NCI-H1436 treated with DMSO at 0.1 percent for 48 hours (cell line): Measurements from ENCODE around the gene ACKR3.

Experiments used
- DNase-seq: peaks from one replicate; lab custom pipeline; 2025; lab: John Stamatoyannopoulos, UW

The ACKR3 gene

DNA sequence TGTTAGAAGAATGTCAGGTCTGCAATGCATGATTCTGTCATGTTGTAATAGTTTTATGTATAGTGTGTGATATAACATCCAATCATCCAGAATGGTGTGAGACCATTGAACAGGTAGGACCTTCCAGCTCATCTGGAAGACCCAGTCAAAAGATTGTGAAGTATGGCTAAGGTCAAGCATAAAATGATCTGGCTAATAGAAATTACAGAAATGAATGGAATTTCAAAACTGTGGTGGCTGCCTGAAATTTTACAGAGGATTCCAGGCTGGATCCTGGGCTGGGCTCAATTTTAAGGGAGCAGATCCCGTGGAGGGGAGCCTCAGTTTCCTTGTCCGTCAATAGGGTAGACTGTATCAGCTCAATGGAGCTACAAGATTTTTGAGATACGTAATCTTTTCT, 39.1 kb downstream of the ACKR3 start:
- no peak for DNase-seq

DNA sequence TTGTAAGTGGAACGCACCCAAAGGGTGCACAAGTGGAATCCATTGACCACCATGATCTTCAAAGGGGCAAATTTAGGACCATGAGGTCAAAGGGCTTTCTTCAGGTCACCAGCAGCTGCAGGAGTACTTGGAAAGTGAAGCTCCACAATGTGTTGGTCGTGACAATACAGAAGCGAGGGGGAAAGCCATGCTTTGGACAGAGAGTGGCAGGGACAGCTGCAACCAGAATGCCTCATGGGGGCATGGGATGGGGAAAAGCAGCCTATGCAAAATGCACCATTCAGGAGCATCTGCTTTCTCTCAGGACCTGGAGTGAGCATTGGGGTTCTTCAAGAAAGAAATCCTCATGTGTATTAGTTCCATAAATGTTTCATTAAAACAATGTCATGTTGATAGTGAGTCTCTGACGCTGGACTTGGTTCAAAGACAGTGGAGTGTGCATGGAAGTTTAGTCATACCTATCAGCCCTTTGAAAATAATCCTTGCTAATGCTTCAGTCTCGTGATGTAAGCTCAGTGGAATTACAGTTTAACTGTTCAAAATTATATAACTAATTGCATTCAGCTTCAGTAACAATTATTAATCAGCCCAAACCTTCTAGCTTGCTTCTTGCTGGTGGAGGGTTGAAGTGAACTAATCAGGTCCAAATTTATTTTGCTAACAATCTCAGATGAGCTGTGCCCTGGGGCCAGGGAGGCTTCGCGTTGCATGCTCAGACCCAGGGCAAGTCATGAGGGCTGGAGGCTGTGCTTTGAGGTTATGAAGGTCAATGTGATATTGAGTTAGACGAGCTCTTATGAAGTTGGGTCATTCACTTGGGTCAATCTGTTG, 41.6 kb downstream of the ACKR3 start:
- no peak for DNase-seq

DNA sequence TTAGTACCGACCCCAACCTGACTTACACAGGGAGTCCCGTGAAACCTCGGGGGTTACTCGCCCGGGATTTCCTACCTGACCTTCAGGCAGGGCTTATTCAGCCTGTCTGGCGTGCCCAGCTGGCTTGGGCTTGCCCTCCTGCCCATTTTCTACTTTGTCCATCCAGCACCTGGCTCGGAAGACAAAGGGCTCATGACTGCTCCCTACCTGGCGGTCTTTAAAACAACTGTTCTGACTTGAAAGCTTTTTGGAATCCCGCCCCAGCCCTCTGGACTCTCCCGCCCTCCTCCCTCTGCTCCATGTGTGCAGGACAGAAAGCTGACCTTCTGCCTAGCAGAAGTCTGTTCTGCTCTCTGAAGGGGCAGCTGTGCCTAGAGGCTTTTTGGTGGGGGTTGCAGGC, 43.1 kb downstream of the ACKR3 start:
- no peak for DNase-seq

DNA sequence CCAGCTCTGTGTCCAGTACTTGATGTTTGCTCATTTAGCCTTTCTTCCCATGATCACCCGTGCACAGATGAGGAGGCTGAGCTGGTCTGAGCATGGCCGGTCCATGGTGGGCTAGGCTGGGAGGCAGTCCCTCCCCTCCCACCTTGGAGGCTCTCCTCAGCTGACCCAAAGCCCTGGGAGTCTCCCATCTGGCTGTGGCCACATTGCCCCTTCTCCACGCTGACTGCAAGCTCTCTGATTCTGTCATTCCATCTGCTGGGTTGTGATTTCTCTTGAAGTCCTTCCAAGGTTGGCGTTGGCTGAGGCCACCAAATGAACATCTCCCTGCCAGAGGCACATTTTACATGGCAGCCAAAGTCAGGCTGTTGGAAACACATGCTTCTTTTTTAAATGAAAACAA, 44.0 kb downstream of the ACKR3 start:
- no peak for DNase-seq

DNA sequence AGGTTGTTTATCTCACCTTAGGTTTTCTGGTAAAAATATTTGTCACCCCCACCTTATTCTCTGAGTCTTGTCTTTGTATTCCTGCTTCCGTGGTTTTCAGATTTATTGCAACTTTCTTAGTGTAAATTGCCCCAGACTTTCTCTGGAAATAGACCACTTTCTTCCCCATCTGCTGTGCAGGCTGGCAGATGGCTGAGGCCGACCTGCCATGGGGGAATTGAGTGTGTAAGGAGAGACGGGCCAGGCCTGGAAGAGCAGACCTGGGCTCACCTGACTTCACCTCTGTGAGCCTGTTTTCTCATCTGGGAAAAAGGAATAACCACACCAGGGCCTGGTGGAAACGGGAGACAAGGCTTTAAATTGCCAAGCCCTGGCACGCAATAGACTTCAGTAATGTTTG, 44.9 kb downstream of the ACKR3 start:
- DNase-seq, result no peak

DNA sequence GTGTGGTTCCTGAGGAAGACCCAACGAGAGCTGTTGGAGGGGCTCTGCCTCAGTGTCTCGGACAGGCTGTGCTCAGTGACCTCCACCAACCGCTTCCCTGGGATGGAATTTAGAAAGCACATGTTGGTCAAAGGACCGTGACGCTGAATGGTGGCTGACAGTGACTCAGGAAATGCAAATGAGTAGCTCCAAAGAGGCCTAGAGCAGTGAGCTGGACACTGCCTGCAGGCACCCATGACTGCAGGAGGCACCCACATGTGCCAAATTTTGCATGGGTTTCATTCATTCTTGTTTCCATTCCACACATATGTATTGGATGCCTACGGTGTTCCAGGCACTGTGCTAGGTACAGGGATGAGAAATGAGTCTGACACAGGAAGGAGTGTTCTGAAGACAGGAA, 46.4 kb downstream of the ACKR3 start:
- DNase-seq, result no peak

DNA sequence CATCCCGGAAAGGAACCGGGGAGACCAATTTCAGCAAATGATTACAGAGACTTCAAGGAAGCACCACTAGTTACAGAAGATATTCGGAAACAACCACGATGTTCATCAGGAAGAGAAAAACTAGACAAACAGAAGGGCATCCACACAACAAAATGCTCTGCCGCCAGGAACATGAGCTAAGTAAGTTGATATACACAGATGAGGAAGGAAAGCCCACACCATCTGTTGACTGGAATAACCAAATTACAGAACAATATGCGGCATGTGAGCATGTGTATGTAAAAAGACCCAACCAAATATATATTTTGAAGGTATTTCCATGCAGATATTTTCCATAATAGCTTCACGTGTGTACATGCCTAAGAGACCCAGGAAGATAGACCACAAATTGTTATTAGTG, 47.0 kb downstream of the ACKR3 start:
- no peak for DNase-seq

DNA sequence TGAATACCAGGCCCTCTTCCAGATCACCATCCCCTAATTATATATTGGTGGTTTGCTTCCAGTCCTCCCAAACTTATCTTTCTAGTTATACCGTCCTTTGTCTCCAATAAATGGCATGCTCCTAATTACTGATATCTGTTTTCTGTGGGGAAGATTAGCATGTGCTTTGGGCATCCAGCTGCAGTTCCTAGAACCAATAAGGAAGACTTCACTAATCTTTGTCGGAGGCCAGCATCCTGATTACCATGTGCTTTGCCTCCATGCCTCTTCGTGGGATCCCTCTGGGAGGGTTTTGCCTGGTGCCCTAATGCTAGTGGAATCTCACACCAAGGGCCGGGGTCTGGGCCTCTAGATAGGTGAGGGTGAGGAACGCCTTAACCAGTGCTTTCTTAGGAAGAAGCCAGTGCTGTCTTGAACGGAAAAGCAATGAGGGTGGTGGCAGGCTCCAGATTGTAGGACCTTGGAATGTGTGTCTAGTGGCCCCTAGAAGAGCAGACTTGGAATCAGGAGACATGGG, 47.7 kb downstream of the ACKR3 start:
- DNase-seq, result no peak

DNA sequence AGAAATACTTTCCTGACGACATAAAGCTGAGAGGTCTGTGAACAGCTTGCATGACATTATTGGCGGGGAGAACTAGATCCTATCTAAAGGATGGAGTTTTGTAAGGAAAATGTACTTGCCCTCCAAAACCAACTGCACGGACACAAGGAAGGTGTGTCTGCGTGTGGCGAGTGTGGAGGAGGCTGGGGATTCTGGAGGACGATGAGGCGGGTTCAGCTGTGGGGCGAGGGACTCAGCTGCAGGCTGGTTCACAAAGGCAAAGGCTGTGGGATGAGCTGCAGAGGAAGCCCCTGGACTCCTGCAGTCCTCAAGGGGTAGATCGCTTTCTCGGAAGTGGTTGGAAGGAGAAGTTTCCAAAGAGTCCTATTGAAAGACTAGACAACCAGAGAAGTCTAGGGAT, 48.2 kb downstream of the ACKR3 start:
- DNase-seq, result no peak

DNA sequence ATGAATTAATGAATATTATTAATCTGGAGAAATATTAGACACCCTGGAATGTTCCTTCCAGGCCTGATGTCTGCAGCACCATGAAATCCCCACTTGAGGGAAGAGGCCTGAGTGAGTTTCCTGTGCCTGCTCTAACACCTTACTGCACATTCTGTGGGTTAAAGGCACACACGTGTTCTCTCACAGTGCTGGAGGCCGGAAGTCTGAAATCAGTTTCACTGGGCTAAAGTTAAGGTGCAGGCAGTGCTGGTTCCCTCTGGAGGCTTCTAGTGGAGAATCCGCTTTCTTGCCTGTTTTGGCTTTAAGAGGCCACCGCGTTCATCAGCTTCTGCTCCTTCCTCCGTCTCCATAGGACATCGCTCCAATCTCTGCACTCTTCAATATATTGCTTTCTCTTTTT, 48.7 kb downstream of the ACKR3 start:
- no peak for DNase-seq

DNA sequence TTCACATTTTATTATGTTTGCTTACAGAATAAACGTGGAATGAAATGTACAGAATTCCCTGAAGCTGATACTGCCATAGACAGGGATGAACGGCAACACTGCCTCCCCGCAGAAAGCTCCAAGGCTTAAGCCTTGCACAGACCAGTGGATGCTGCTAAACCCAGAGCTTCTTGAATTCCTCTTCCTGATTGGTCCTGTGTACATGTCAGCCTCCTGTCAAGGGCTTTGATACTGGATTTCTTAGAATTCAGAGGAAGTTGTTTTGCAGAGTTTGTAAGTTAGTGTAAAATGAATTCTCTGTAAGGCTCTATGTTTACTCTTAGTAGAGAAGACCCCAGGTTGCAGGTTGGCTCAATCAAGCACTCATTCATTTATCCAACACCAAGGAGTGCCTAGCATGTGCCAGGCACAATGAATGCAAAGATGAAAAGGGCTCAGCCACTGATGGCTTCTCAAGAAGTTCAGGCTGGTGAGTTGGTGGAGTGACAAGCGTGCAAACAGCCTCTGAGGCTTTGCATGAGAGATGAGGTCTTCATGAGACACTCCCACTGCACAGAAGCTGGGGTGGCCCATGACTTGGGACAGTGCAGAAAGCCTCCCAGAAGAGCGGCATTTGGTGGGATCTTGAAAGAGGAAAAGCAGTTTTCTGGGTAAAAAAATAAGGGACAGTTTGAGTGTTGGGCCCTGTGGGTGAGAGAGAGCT, 50.4 kb downstream of the ACKR3 start:
- DNase-seq, result no peak

DNA sequence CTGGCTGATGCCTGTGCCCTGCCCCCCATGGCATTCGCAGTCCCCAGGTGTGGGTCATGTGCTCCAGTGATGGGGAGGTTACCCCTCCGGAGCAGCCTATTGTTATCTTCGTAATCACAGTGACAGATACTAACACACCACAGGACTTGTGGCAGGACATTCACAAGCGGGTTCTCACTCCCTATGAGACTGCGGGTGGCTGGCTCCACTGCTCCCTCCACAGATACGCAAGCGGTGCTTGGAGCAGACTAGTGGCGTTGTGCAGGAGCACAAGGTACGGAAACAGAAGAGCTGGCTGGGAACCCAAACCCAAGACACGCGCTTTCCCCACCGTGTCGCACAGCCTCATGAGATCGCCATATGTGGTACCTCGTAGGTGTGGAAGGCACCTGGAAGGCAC, 52.2 kb downstream of the ACKR3 start:
- DNase-seq, result no peak

DNA sequence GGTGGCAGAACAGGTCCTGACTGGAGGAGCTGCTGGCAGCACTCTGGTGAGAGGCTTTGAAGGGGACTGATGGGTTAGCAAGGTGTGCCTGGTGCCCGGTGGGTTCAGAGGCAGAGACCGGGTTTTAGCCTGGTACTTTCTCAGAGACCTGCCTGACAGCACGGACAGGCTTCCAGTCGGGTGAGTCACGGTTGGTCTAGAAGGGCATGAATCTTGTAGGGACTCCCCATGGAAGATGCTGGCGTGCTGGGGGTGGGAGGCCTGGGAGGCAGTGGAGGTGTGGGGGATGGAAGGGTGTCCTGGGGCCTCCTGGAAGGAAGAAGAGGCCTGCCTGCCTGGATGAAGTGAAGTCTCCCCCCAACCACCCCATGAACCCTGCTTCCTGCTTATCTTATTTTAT, 52.6 kb downstream of the ACKR3 start:
- DNase-seq, result no peak

DNA sequence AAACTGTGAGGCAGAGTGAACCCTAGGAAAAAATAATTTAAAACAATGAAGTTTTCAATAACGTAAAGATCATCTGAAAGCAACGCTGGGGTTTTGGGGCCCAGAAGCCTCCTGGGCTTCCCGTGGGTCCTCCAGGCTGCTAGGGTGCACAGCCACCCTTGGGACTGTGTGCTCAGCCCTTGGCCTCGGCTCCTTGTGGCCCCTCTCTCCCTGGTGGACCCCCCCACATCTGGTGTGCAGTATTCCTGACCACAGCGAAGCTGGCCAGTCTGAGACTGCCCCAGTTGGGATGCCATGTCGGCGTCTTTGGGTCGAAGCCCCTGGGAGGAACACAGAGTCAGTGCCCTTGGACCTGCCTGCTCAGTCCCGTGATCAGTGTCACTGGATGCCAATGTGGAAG, 53.0 kb downstream of the ACKR3 start:
- DNase-seq, result no peak

DNA sequence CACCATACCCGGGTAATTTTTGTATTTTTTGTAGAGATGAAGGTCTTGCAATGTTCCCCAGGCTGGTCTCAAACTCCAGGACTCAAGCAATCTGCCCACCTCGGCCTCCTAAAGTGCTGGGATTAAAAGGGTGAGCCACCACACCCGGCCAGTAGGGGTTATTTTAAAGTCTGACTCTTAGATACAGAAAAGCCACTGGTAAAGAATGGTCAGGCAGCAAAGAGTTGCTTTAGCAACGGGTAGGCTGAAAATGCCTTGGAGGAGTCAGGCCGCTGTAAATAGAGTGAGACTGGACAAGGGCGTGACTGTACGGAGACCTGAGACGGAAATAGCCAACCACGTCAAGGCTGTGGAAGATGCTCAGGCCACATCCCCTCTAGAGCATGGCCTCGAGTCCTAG, 54.2 kb downstream of the ACKR3 start:
- no peak for DNase-seq

DNA sequence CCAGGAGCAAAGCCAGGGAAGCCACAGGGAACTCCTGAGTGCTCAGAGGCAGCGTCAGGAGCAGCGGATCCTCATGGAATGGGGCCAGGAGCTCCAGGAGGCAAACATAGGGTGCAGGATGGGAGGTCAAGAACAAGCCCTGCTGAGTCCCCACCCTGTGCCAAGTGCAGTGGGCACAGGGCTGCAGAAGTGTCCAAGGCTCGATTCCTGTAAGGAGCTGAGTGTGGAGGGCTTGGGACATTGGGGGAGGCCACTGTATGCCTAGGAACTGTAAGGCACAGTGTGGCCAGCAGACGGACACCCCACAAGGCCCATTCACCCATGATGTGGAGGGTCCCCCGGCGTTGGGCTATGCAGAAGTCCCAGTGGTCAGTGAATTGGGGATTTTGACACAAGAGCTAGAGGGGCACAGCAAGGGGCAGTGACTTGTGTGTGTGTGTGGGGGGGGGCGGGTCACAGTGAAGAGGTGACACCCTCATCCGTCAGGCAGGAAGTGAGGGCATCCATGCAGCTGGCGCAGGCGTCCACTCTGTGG, 55.6 kb downstream of the ACKR3 start:
- no peak for DNase-seq

DNA sequence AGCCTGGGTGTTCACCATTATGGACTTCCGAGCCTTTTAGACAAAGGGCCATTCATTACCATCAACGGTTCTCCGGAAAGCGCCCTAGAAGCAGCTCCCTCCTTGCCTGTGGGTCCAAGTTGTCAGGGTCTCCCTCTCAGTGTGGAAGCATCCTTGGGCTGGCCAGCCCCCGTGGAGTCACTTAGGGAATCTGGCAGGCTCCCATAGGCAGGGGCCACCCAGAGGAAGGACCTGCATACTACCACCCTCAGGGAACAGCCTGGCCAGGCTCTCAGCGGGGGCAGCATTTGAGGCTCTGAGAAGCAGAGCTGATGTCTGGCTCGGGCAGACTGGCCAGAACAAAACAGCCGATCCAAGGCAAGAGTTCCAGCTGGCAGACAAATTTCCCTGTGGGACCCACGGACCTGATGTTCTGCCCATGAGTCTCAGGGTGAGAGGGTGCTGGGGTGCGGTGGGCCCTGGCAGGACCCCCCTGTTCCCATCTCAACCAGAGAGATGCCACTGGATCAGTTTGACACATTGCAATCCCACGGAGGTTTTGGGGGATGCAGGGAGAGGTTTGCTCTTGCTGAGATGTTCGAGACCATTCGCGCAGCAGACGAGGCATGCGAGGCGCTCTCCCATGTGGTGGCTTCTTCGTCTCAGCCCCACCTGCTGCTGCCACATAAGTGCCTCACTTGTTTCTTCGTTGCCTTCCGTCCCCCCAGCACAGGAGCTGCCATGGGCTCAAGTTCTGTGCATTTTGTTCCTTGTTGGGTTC, 56.9 kb downstream of the ACKR3 start:
- no peak for DNase-seq

DNA sequence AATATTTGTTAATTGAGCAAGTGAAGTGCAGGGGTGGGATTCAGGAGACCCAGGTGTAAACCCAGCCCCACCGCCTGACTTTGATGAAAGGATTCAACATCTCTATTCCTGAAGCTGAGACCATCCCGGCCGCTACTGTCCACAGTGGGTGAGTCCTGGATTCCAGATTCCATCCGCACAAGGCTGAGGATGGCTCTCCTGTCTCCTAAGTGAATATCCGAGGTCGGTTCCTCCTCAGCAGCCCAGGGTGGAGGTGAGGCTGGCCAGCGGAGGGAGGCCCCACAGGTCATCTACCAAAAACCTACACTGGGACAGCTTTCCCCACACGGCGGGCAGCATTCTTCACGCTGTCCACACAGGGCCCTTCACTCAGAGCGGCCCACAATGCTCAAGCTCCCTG, 57.6 kb downstream of the ACKR3 start:
- DNase-seq, result no peak

DNA sequence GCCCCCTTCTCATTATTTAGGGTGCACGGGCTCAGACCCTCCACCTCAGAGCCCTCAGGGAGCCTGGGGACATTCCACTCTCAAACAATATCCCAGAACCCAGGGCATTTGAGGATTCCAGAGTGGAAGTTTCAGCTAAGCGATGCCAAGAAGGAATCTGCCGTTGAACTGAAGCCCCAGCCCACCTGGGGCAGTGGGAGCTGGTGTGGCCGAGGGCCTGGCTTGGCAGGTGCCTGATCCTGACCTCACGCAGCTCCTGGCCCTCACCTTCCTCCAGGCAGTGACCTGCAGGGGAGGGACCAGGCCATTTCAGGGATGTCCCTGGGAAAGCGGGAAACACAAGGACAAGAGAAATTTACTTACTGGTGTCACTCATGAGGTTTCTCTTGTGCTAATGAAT, 58.2 kb downstream of the ACKR3 start:
- DNase-seq, result no peak

DNA sequence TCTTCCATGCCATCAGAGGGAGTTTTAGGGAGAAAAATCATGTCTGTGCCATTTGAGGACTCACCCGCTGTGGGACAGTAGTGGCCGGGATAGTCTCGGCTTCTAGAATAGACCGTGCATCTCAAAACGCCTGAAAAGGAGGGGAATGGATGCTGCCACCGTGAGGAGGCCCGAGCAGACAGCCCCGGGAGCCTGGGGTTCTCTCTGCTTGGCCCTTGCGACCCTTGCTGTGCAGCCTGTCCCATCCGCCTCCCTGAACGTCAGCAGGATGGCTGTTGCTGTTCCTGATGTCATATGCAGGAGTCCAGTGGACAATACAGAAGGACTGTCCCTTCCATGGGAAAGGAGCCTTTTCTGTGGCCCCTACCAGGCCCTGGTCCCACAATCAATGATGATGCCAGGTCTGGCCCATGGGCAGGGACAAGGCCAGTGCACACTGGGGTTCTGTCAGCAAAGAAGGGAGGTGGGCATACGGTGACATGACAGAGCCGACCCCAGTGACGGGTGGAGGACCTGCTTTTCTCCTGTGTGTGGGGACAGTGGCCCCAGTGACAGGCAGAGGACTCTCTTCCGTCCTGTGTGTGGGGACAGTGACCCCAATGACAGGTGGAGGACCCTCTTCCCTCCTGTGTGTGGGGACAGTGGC, 58.8 kb downstream of the ACKR3 start:
- DNase-seq, result no peak

DNA sequence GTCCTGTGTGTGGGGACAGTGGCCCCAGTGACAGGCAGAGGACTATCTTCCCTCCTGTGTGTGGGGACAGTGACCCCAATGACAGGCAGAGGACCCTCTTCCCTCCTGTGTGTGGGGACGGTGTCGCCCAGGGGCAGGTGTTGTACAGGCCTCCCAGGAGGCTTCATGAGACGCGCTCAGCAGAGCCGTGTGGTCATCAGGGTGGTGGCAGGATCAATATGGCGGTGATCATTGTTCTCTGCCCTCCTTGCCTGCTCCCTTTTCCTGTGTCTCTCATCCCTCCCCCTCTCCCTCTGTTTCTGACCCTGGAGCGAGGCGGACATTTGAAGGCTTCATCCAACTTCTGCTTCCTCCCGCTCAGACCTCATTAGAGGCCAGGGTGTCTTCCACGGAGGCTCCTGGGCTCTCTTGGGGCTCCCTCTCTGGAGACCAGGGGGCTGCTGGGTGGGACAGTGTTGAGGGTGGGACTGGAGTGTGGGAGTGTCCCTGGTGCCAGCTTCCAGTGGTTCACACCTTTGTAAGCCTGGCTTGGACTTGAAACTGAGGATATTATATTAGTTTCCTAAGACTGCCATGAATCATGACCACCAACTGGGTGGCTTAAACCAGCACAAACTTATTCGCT, 59.5 kb downstream of the ACKR3 start:
- DNase-seq, result no peak
